GM21423 (cell line): Measurements from ENCODE around the gene ERBIN.
"Not testable (repeated sequence)": the region's sequence is repeated elsewhere in the genome, so short reads cannot be mapped to it uniquely, and the experiment has no call there.

Experiments
- ATAC-seq: cut with Tn5 transposase; IDR thresholded peaks from one replicate; pipeline ENCODE4 v1.9.1; 2021; ENCODE audit warnings: mild to moderate bottlenecking, moderate library complexity; ENCODE audit not compliant: unreplicated experiment

Gene ERBIN

DNA sequence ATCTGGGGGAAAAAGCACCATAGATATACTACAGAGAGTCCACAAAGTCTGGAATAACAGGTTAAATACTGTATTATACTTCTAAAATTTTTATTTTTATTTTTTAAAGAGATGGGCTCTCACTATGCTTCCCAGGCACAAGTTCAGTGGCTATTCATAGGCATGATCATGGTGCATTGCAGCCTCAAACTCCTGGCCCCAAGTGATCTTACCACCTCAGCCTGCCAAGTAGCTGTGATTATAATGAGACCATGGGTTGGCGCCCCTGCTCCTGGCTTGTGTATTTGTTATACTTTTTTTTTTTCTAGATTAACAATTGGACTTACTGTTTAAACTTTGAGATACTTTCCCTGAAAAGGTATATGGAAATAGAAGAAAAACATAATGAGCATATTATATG is 25.9 kb downstream of the ERBIN start:
- ATAC-seq: no peak

DNA sequence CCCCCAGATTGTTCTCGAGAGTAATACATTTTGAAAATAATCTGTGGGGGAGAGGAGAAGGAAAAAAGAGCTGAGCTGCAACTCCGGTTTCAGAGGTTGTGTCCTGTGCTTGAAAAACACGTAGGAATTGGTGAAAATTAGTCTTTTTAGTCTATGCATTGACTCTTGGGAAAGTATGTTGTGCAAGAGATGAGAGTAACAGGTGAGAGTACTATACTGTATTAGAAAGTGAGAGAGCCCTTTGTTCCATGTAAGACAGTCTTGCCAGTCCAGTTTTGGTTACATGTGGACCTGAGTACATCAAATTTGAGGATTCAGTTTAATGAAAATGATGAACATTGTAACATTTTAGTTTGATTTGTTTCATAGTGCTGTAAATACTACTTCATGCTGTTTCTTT is 27.8 kb downstream of the ERBIN start:
- ATAC-seq: no peak

GRCh38 chr5:65955746-65956145 is 29.4 kb downstream of the ERBIN start:
- ATAC-seq: no peak

DNA sequence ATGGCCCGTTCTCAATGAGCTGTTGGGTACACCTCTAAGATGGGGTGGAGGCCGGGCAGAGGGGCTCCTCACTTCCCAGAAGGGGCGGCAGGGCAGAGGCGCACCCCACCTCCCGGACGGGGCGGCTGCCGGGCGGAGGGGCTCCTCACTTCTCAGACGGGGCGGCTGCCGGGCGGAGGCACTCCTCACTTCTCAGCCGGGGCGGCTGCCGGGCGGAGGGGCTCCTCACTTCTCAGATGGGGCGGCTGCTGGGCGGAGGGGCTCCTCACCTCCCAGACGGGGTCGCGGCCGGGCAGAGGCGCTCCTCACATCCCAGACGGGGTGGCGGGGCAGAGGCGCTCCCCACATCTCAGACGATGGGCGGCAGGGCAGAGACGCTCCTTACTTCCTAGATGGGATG is 31.3 kb downstream of the ERBIN start:
- ATAC-seq: not testable (repeated sequence)

DNA sequence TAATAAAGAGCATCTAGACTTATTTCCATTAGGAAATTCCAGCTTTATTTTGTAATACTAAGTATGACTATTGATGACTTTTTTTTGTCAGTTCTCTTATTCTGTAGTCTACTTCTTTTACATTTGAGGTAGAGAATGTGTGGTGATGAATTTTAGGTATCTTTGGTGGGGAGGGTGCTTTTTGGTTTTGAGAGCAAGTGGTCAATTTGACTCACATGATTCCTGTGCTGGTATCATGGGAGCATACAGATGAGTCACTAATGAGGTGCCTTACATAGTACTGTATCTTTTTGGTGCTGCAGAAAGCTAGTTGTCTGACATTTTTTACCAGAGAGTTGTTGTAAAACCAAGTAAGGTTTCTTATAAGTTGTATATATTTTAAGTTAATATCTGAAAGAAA is 35.3 kb downstream of the ERBIN start:
- ATAC-seq: peak; percentile 89

DNA sequence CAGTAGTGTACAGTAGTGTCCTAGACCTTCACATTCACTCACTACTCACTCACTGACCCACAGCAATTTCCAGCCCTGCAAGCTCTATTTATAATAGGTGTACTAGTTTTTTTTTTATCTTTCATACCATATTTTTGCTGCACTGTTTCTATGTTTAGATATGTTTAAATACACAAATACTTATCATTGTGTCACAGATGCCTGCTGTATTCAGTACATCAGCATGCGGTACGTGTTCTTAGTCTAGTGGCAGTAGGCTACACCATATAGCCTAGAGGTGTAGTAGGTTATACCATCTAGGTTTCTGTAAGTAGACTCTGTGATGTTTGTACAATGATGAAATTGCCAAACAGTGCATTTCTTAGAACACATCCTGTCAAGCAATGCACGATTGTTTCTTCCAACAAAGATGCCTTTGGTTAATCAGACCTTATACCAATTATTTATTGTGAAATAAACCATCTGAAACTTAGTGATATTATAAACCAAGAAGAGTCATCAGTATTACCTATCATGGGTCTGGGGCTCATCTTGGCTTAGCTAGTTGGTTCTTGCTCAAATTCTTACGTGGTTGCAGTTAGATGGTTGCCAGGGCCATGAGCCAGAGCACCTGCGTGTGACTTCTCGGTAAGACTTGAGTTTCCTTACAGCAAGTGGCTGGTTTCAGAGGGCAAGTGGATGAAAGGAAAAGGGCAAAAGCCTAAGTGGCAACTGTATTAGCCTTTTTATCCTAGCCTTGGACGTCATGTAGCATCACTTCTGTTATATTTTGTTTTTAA is 41.1 kb downstream of the ERBIN start:
- no peak for ATAC-seq

GRCh38 chr5:65969539-65970393 is 43.4 kb downstream of the ERBIN start:
- no peak for ATAC-seq

- ATAC-seq: no peak
Measured at GRCh38 chr5:65970481-65971367, 44.3 kb downstream of the ERBIN start.

DNA sequence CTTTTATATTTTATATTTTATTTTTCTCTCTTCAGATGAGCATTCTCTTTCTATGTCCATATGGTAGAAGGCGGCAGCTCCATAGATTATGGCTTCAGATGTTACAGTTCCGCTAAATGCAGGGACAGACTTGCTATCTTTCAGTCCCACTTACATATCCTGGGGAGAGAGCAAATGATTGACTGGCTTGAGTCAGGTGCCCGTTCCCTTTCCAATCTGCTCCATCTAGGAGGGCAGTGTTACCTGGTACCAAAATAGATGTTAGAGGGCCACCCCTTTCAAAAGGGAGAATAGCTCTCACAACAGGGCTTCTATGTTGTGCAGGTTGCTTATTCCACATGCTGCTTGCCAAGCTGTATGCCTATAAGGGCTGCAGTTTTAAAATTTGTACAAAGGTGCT is 45.3 kb downstream of the ERBIN start:
- ATAC-seq: no peak

- not testable (repeated sequence) for ATAC-seq
Measured at GRCh38 chr5:65972896-65973295, 46.5 kb downstream of the ERBIN start.

- ATAC-seq: no peak
Measured at GRCh38 chr5:65978251-65978650, 51.9 kb downstream of the ERBIN start.

DNA sequence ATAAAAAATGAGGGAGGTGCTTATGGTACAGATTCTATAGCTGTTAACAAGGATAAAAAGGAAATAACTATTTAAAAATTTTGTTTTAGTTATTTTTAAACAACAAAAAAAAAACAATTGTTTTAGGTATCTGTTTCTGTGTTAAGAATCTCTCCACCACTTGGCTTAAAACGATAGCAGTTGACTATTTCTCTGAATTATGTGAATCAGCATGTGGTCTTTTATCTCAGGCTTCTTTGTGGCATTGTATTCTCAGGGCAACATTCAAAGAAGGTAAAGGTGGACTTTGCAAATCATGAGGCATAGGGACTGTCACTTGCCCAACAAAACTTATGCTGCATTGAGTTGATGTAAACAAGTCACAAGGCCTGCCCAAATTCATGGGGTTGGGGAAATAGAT is 55.2 kb downstream of the ERBIN start:
- no peak for ATAC-seq

DNA sequence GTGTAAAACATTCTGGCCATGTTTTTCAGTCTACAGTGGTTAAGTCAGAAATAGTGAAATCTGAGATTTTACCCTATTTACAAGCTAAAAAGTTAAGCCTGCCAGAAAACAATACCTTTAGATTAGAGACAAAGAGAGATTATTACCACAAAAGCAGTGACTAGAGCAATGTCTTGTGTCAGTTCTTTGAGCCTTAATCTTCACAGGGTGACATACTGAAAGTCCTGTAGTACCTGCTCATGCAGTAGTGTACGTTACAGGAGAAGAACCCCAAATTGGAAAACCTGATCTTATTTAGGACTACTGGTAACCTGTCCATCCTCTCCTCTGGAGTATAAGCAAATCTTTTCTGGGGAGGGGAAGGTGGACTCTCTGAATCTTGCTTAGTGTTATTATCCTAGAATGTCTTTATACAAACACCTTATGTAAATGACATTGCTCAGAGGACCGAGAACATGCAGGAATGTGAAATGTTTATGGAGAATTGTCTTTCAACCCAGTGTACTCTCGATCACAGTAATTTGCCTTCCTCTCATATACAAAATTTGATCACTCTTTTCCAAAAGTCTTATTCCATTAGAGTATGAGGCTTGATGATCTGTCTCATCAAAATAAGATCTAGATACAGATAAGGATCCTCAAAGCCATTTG is 55.7 kb downstream of the ERBIN start:
- no peak for ATAC-seq

GRCh38 chr5:65982635-65983034 is 56.3 kb downstream of the ERBIN start:
- no peak for ATAC-seq

- ATAC-seq: no peak
Measured at GRCh38 chr5:65984098-65984885, 57.9 kb downstream of the ERBIN start.

- no peak for ATAC-seq
Measured at GRCh38 chr5:65986050-65986451, 59.7 kb downstream of the ERBIN start.

DNA sequence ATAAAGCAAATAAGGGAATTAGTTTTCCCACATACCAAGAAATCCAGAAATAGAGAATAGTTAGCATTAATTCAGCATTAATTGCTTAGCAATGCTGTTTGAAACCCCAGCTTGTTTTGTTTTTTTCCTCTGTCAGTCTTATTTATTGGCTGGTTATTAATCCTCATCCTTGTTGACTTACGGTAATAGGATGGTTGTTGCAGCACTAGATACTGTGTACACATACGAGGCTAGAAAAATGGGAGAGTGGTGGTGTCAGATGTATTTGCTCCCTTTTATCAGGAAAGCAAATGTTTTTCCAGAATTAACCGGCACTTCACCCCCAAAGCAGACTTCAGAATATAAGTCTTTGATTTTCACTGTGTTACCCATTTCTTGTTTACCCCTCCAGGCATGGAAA is 60.4 kb downstream of the ERBIN start:
- ATAC-seq: no peak

- no peak for ATAC-seq
Measured at GRCh38 chr5:65987982-65988381, 61.6 kb downstream of the ERBIN start.

DNA sequence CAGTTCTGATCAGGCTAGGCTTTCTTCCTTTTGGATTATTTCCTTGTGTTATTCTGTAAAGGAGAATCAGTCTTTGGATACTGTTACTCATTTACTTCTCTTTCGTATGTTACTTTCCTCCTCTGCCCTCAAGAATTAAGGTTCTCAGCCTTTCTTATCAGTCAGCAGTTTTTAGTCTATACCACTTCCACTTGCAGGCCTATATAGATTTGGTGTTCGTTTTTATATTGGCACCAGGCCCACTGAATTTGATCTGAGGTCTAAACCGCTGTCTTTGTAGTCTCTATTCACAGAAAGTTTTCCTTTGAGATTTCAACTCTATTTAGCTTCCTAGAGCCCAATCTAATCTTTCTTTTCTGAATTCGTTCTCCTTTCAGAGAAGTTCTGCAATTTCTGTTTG is 62.8 kb downstream of the ERBIN start:
- ATAC-seq: no peak

GRCh38 chr5:65992630-65993029 is 66.3 kb downstream of the ERBIN start:
- ATAC-seq: no peak
